Measurements from ENCODE around the gene NIT1. TPM values are rescaled to one million over a fixed set of nuclear protein-coding genes. Genes with fewer than 3 reads are reported as not detected.

NIT1 gene
- total and polyA plus RNA-seq, 9 of the 15 experiments (the other 6 are each of a cell fraction or from before 2014, with no cell fraction given) = 18.4 to 76.0 (median 33.7) TPM

DNA sequence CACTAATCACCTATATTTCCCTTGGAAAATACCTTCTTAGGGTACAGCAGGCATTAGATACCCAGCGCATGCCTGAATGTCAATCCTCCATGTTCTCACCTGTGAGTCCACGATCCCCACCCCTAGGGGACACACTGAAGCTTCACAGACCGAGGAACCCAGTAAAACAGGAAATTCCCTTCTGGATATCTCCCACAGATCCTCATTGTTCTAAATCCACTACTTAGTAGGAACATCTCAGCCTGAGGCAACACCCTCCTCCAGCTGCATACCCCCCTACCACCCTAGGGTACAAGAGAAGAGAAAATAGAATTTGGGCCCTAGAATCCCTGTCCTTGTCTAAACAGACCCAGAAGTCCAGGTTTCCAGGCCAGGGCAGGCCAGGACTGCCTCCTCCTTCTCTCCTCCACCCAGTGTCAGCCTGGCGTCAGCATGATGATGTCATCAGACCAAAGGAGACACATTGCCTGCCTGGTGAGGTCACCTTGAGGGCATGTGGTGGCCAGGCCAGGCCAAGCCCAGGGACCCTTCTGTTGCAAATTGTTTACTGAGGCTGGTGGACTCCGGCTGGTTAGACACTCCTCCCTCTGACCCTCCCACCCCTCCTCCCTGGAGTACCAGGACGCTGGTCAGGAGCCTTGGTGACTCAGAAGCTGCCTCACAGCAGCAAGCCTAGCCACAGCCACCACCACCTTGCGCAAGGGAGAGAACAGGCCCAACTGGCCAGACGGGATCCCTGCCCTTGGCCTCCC is 34.7 kb upstream of the NIT1 start (continued):
- TF ChIP-seq ZNF444 (CRISPR knock-in tag; IDR thresholded peaks at IDR 0.05) (no peak), ZNF668 (CRISPR knock-in tag; IDR thresholded peaks at IDR 0.05) (no peak), ZNF780A (CRISPR knock-in tag; IDR thresholded peaks at IDR 0.05) (no peak), ATF4 (CRISPR knock-in tag; IDR thresholded peaks at IDR 0.05) (no peak), FOXA3 (CRISPR knock-in tag; conservative IDR thresholded peaks at IDR 0.05 in 1 of 2, IDR thresholded peaks at IDR 0.05 in 1 of 2) (no peak), SMC3 (conservative IDR thresholded peaks at IDR 0.05; ENCODE audit: insufficient read depth, low read depth, low read length) (no peak), GTF3C2 (IDR thresholded peaks at IDR 0.05; ENCODE audit: borderline replicate concordance, extremely low read depth, insufficient read length) (no peak), XRCC5 (IDR thresholded peaks at IDR 0.05; ENCODE audit: low read depth, low read length) (no peak), ZNF23 (CRISPR knock-in tag; IDR thresholded peaks at IDR 0.05) (no peak), NUFIP1 (IDR thresholded peaks at IDR 0.05; ENCODE audit: partially characterized antibody) (no peak), HEY1 (CRISPR knock-in tag; IDR thresholded peaks at IDR 0.05; ENCODE audit: borderline replicate concordance) (no peak), ZNF197 (CRISPR knock-in tag; IDR thresholded peaks at IDR 0.05; ENCODE audit: low read depth) (no peak), CLOCK (CRISPR knock-in tag; IDR thresholded peaks at IDR 0.05; ENCODE audit: borderline replicate concordance) (no peak), SMARCE1 (IDR thresholded peaks at IDR 0.05) (peak; percentile 51; the same call in 1 of the 2 replicates), BDP1 (IDR thresholded peaks at IDR 0.05; ENCODE audit: insufficient read depth, insufficient read length) (no peak), RBM25 (IDR thresholded peaks at IDR 0.05; ENCODE audit: low read depth, low read length, severe bottlenecking) (no peak), CCNT2 (IDR thresholded peaks at IDR 0.05; ENCODE audit: borderline replicate concordance, extremely low read depth, insufficient read length, low read depth, low read length) (no peak), RBM17 (IDR thresholded peaks at IDR 0.05; ENCODE audit: borderline replicate concordance, low read depth, low read length) (no peak), KLF10 (CRISPR knock-in tag; IDR thresholded peaks at IDR 0.05) (no peak)
- TF ChIP-seq, protein P1, sequence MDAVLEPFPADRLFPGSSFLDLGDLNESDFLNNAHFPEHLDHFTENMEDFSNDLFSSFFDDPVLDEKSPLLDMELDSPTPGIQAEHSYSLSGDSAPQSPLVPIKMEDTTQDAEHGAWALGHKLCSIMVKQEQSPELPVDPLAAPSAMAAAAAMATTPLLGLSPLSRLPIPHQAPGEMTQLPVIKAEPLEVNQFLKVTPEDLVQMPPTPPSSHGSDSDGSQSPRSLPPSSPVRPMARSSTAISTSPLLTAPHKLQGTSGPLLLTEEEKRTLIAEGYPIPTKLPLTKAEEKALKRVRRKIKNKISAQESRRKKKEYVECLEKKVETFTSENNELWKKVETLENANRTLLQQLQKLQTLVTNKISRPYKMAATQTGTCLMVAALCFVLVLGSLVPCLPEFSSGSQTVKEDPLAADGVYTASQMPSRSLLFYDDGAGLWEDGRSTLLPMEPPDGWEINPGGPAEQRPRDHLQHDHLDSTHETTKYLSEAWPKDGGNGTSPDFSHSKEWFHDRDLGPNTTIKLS (IDR thresholded peaks at IDR 0.05; ENCODE audit: borderline replicate concordance, low read depth) = no peak

All from K562 (cell line).